ENCODE data around the gene BANK1. TPM values are rescaled to one million over a fixed set of nuclear protein-coding genes. Genes with fewer than 3 reads are reported as not detected.

BANK1 gene
- polyA plus RNA-seq, 4 donors = 0.27 to 3.0 (median 1.1) TPM

DNA sequence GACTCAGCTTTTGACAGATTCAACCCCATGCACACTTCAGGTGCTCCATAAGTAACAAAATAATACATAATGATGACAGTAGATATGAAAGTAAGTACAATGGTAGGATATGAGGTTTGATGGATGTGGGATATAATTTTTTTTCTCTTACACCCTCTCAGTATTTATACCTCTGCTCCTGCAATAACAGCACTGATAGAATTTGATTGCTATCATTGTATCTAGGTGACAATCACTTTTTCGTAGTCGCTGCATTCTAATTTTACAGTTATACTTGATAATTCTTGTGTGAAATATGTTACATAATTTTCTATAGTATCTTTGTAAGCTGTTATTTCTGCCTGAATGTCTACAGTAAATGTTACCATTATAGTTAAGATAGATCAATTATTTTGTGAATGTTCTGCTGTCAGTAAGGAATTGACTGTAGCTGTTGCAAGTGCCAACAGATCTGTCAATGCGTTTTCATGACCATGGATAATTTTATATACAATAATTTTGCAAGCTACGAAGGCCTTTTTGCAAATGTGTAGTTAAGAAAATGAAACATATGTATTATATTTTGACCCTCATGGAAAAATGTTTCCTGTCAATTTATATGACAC is 128.9 kb downstream of the BANK1 start:
- WGBS, 3 donors = 88 to 92% (median 89%) methylated on average over 4 of the region's 4 CpGs
- Histone ChIP-seq H3K27ac (ENCODE audit: low read depth in 1 of 3, low read length in 2 of 3) (no peak overlapping the region), H3K27me3 (ENCODE audit: control insufficient read depth in 3 of 3, insufficient read depth in 3 of 3, low read length in 3 of 3) (no peaks in the 10 kb centered on the region), H3K9me3 (ENCODE audit: control insufficient read depth in 2 of 2, insufficient read depth in 1 of 2, low read depth in 1 of 2, low read length in 1 of 2) (no peaks in the 10 kb centered on the region), H3K36me3 (ENCODE audit: control insufficient read depth in 3 of 3, insufficient read depth in 2 of 3, low read depth in 1 of 3, low read length in 3 of 3) (no peaks in the 10 kb centered on the region), H3K4me1 (ENCODE audit: control insufficient read depth in 3 of 3, insufficient read depth in 2 of 3, low read depth in 1 of 3, low read length in 2 of 3) (no peaks in the 10 kb centered on the region), H3K4me3 (ENCODE audit: low read depth in 1 of 3, low read length in 3 of 3) (no peak overlapping the region)
- no peak for DNase-seq
- FAIRE-seq = no peak

- no peak overlapping the region for H3K4me3 ChIP-seq (ENCODE audit: low read depth in 1 of 3, low read length in 3 of 3)
- WGBS, 3 donors = 14 to 33% (median 20%) methylated on average over 3 of the region's 3 CpGs
- H3K9me3 ChIP-seq (ENCODE audit: control insufficient read depth in 2 of 2, insufficient read depth in 1 of 2, low read depth in 1 of 2, low read length in 1 of 2) = no peaks in the 10 kb centered on the region
- no peaks in the 10 kb centered on the region for H3K27me3 ChIP-seq (ENCODE audit: control insufficient read depth in 3 of 3, insufficient read depth in 3 of 3, low read length in 3 of 3)
- DNase-seq (peak in 1 of 2 donors; percentile 6), FAIRE-seq (no peak)
- H3K36me3 ChIP-seq (ENCODE audit: control insufficient read depth in 3 of 3, insufficient read depth in 2 of 3, low read depth in 1 of 3, low read length in 3 of 3) = no peaks in the 10 kb centered on the region
- no peak overlapping the region for H3K27ac ChIP-seq (ENCODE audit: low read depth in 1 of 3, low read length in 2 of 3)
- H3K4me1 ChIP-seq (ENCODE audit: control insufficient read depth in 3 of 3, insufficient read depth in 2 of 3, low read depth in 1 of 3, low read length in 2 of 3) = no peaks in the 10 kb centered on the region
Measured at GRCh38 chr4:101921370-101921769, 130.8 kb downstream of the BANK1 start.

DNA sequence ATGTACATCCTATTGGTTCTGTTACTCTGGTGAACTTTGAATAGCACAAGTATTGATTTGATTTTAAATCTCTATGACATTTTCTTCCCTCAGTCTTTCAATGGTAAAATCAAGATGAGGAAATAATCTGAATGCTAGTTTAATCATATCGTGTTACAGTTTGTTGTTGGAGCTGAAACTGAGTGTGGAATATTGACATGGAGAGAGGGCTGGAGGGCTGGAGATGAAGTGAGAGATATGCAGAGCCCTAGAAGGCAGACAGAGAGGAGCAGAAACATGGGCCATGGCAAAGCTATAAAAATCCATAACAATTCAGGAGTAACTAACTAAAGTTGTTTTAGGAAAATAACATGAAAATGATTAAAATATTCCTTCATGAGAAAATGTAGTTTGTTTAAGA is 141.1 kb downstream of the BANK1 start:
- Histone ChIP-seq H3K4me1 (ENCODE audit: control insufficient read depth in 3 of 3, insufficient read depth in 2 of 3, low read depth in 1 of 3, low read length in 2 of 3) (no peaks in the 10 kb centered on the region), H3K4me3 (ENCODE audit: low read depth in 1 of 3, low read length in 3 of 3) (no peak overlapping the region), H3K9me3 (ENCODE audit: control insufficient read depth in 2 of 2, insufficient read depth in 1 of 2, low read depth in 1 of 2, low read length in 1 of 2) (no peaks in the 10 kb centered on the region), H3K27me3 (ENCODE audit: control insufficient read depth in 3 of 3, insufficient read depth in 3 of 3, low read length in 3 of 3) (no peaks in the 10 kb centered on the region), H3K27ac (ENCODE audit: low read depth in 1 of 3, low read length in 2 of 3) (no peak overlapping the region), H3K36me3 (ENCODE audit: control insufficient read depth in 3 of 3, insufficient read depth in 2 of 3, low read depth in 1 of 3, low read length in 3 of 3) (no peaks in the 10 kb centered on the region)
- FAIRE-seq = no peak
- WGBS, 3 donors = 73 to 82% (median 78%) methylated on average over 1 of the region's 1 CpG
- no peak for DNase-seq

- Histone ChIP-seq H3K4me1 (ENCODE audit: control insufficient read depth in 3 of 3, insufficient read depth in 2 of 3, low read depth in 1 of 3, low read length in 2 of 3) (no peaks in the 10 kb centered on the region), H3K9me3 (ENCODE audit: control insufficient read depth in 2 of 2, insufficient read depth in 1 of 2, low read depth in 1 of 2, low read length in 1 of 2) (no peaks in the 10 kb centered on the region), H3K27me3 (ENCODE audit: control insufficient read depth in 3 of 3, insufficient read depth in 3 of 3, low read length in 3 of 3) (no peaks in the 10 kb centered on the region), H3K36me3 (ENCODE audit: control insufficient read depth in 3 of 3, insufficient read depth in 2 of 3, low read depth in 1 of 3, low read length in 3 of 3) (no peaks in the 10 kb centered on the region), H3K27ac (ENCODE audit: low read depth in 1 of 3, low read length in 2 of 3) (no peak overlapping the region), H3K4me3 (ENCODE audit: low read depth in 1 of 3, low read length in 3 of 3) (no peak overlapping the region)
- DNase-seq (no peak), FAIRE-seq (no peak)
- 60 to 86% (median 79%) methylated on average over 3 of the region's 3 CpGs for WGBS, 3 donors
Measured at GRCh38 chr4:101933855-101934254, 143.3 kb downstream of the BANK1 start.

GRCh38 chr4:101938836-101939235 is 148.3 kb downstream of the BANK1 start:
- Histone ChIP-seq H3K27me3 (ENCODE audit: control insufficient read depth in 3 of 3, insufficient read depth in 3 of 3, low read length in 3 of 3) (no peaks in the 10 kb centered on the region), H3K9me3 (ENCODE audit: control insufficient read depth in 2 of 2, insufficient read depth in 1 of 2, low read depth in 1 of 2, low read length in 1 of 2) (no peaks in the 10 kb centered on the region), H3K4me3 (ENCODE audit: low read depth in 1 of 3, low read length in 3 of 3) (no peak overlapping the region), H3K36me3 (ENCODE audit: control insufficient read depth in 3 of 3, insufficient read depth in 2 of 3, low read depth in 1 of 3, low read length in 3 of 3) (no peaks in the 10 kb centered on the region), H3K27ac (ENCODE audit: low read depth in 1 of 3, low read length in 2 of 3) (no peak overlapping the region), H3K4me1 (ENCODE audit: control insufficient read depth in 3 of 3, insufficient read depth in 2 of 3, low read depth in 1 of 3, low read length in 2 of 3) (no peaks in the 10 kb centered on the region)
- WGBS, 3 donors = 72 to 79% (median 76%) methylated on average over 2 of the region's 2 CpGs
- DNase-seq = no peak
- no peak for FAIRE-seq

DNA sequence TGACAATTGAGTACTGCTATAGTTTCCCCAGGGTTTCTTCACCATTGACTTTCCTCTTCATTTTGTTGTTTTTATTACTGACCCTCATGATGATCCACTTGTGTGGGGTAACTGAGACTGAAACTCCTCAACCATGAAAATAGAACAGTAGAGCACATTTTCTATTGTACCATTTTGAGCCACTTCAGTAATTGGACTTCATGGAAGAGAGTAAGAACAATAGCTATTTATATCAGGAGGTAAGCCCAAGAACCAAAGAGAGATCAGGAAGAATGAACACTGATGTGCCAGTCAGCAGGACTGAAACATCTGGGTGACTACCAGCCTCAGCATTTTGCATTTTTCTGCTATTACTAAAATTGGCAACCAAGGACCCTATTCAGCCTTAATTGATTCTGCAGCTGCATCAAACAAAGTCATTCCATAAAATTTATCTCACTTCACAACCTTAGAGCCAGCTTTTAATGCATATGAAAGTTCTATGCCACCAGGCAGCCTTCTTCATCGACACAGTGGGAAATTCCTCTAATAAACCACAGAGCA is 151.4 kb downstream of the BANK1 start:
- DNase-seq (no peak), FAIRE-seq (no peak)
- Histone ChIP-seq H3K27ac (ENCODE audit: low read depth in 1 of 3, low read length in 2 of 3) (no peak overlapping the region), H3K9me3 (ENCODE audit: control insufficient read depth in 2 of 2, insufficient read depth in 1 of 2, low read depth in 1 of 2, low read length in 1 of 2) (no peaks in the 10 kb centered on the region), H3K4me3 (ENCODE audit: low read depth in 1 of 3, low read length in 3 of 3) (no peak overlapping the region), H3K27me3 (ENCODE audit: control insufficient read depth in 3 of 3, insufficient read depth in 3 of 3, low read length in 3 of 3) (no peaks in the 10 kb centered on the region), H3K36me3 (ENCODE audit: control insufficient read depth in 3 of 3, insufficient read depth in 2 of 3, low read depth in 1 of 3, low read length in 3 of 3) (no peaks in the 10 kb centered on the region), H3K4me1 (ENCODE audit: control insufficient read depth in 3 of 3, insufficient read depth in 2 of 3, low read depth in 1 of 3, low read length in 2 of 3) (no peaks in the 10 kb centered on the region)
- 72 to 89% (median 75%) methylated on average over 1 of the region's 1 CpG for WGBS, 3 donors

DNA sequence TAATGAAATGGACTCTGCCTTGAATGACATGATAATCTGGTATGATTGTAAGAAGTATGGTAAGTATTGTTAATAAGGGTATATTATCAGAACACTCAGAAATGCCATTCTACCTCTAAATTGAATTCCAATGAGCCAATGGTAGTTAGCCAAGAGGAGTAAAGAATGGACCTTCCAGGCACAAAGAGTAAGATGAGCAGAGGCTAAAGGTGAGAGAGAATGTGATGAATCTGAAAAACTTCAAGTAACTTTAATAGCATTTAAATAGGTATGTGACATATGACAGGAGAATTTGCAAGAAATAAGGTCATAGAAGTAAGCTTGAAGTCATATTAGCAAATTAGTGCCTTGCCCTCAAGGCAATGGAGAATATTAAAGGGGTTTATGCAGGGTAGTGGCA is 152.4 kb downstream of the BANK1 start:
- no peaks in the 10 kb centered on the region for H3K9me3 ChIP-seq (ENCODE audit: control insufficient read depth in 2 of 2, insufficient read depth in 1 of 2, low read depth in 1 of 2, low read length in 1 of 2)
- no peak overlapping the region for H3K27ac ChIP-seq (ENCODE audit: low read depth in 1 of 3, low read length in 2 of 3)

DNA sequence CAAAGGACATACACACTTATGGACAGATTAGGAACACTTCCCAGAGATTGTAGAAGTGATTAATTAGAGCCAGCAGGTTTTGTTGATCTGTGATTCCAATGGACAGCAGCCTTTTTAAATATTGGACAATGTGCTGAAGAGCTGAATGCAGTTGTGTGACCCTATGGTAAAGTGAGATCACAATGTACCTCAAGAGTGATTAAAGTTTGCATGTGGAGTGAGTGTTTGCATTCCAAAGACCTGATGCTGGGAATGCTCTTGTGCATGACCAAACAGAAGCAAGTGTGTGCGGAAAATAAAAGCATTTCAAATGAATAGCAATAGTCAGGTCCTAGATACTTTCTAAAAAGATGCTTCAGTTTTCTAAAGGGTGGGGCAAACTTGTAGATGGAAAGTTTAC is 154.1 kb downstream of the BANK1 start:
- Histone ChIP-seq H3K27me3 (ENCODE audit: control insufficient read depth in 3 of 3, insufficient read depth in 3 of 3, low read length in 3 of 3) (no peaks in the 10 kb centered on the region), H3K4me3 (ENCODE audit: low read depth in 1 of 3, low read length in 3 of 3) (no peak overlapping the region), H3K36me3 (ENCODE audit: control insufficient read depth in 3 of 3, insufficient read depth in 2 of 3, low read depth in 1 of 3, low read length in 3 of 3) (no peaks in the 10 kb centered on the region), H3K4me1 (ENCODE audit: control insufficient read depth in 3 of 3, insufficient read depth in 2 of 3, low read depth in 1 of 3, low read length in 2 of 3) (no peaks in the 10 kb centered on the region), H3K27ac (ENCODE audit: low read depth in 1 of 3, low read length in 2 of 3) (no peak overlapping the region), H3K9me3 (ENCODE audit: control insufficient read depth in 2 of 2, insufficient read depth in 1 of 2, low read depth in 1 of 2, low read length in 1 of 2) (no peaks in the 10 kb centered on the region)
- FAIRE-seq (no peak), DNase-seq (no peak)
- WGBS, 3 donors = 79 to 91% (median 85%) methylated on average over 1 of the region's 1 CpG

More for the DNA sequence above, 152.4 kb downstream of the BANK1 start:
- no peak for DNase-seq
- FAIRE-seq = no peak
- Histone ChIP-seq H3K4me1 (ENCODE audit: control insufficient read depth in 3 of 3, insufficient read depth in 2 of 3, low read depth in 1 of 3, low read length in 2 of 3) (no peaks in the 10 kb centered on the region), H3K4me3 (ENCODE audit: low read depth in 1 of 3, low read length in 3 of 3) (no peak overlapping the region), H3K27me3 (ENCODE audit: control insufficient read depth in 3 of 3, insufficient read depth in 3 of 3, low read length in 3 of 3) (no peaks in the 10 kb centered on the region), H3K36me3 (ENCODE audit: control insufficient read depth in 3 of 3, insufficient read depth in 2 of 3, low read depth in 1 of 3, low read length in 3 of 3) (no peaks in the 10 kb centered on the region)

DNA sequence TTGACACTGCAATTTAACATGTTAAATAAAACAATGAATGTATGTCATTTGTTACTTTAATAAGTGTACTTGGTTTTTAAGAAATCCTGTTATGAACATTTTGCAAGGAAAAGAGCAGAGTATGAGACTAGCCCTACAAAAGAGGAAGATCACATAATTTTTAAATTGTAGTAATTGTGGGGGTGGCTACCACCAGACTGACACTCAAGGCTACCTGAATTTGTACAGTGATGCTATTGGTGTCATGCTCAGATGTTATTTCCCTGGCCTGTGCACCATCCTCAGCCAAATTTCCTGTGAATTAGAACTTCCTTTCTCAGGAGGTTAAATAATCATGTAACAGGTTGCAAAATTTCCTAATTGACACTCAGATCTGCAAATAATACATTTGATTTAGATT is 157.5 kb downstream of the BANK1 start:
- Histone ChIP-seq H3K4me1 (ENCODE audit: control insufficient read depth in 3 of 3, insufficient read depth in 2 of 3, low read depth in 1 of 3, low read length in 2 of 3) (no peaks in the 10 kb centered on the region), H3K9me3 (ENCODE audit: control insufficient read depth in 2 of 2, insufficient read depth in 1 of 2, low read depth in 1 of 2, low read length in 1 of 2) (no peaks in the 10 kb centered on the region), H3K36me3 (ENCODE audit: control insufficient read depth in 3 of 3, insufficient read depth in 2 of 3, low read depth in 1 of 3, low read length in 3 of 3) (no peaks in the 10 kb centered on the region), H3K4me3 (ENCODE audit: low read depth in 1 of 3, low read length in 3 of 3) (no peak overlapping the region), H3K27me3 (ENCODE audit: control insufficient read depth in 3 of 3, insufficient read depth in 3 of 3, low read length in 3 of 3) (no peaks in the 10 kb centered on the region), H3K27ac (ENCODE audit: low read depth in 1 of 3, low read length in 2 of 3) (no peak overlapping the region)
- FAIRE-seq (no peak), DNase-seq (no peak)
